Tibial nerve (tissue), 4 donors: Measurements from ENCODE around the gene NSDHL. TPM values are rescaled to one million over a fixed set of nuclear protein-coding genes. Genes with fewer than 3 reads are reported as not detected.
A peak's percentile ranks its signal among the peaks of the same experiment; 100 is the strongest.

Source experiments
- DNase-seq, 2 donors: peaks; one replicate each; pipeline ENCODE4 v3.0.0-alpha.2; 2019; ENCODE audit warnings: low spot score in 2 of 2
- H3K27ac ChIP-seq, 4 donors: fragments of 200-600 bp; sonication (generic) in 3 of 4; one replicate each; pipeline ENCODE4 v1.5.1; 2017 to 2019; ENCODE audit warnings: mild to moderate bottlenecking in 1 of 4
- H3K27me3 ChIP-seq, 2 donors: fragments of 200-600 bp; sonication (generic) in 1 of 2; one replicate each; pipeline versions ENCODE4 v1.5.1 to v1.6.0; 2017 to 2019
- H3K36me3 ChIP-seq, 3 donors: fragments of 200-600 bp; sonication (generic); one replicate each; pipeline ENCODE4 v1.5.1; 2018 to 2019
- H3K4me1 ChIP-seq, 4 donors: fragments of 200-600 bp; sonication (generic) in 3 of 4; one replicate each; pipeline ENCODE4 v1.5.1; 2017 to 2019
- H3K4me3 ChIP-seq, 4 donors: fragments of 200-600 bp; sonication (generic) in 3 of 4; one replicate each; pipeline ENCODE4 v1.5.1; 2017 to 2019; ENCODE audit warnings: mild to moderate bottlenecking in 1 of 4, moderate library complexity in 1 of 4
- H3K9me3 ChIP-seq, 4 donors: fragments of 200-600 bp; sonication (generic) in 3 of 4; one replicate each; pipeline ENCODE4 v1.5.1; 2017 to 2019
- CTCF ChIP-seq, 5 experiments: fragments of 200-600 bp in 3 of 5; fragments of 450-650 bp in 2 of 5; sonication (generic) in 3 of 5; IDR thresholded peaks; one replicate each; pipeline ENCODE4 v1.5.1; 2016 to 2019; ENCODE audit warnings: antibody characterized with exemption in 5 of 5, mild to moderate bottlenecking in 3 of 5, moderate library complexity in 2 of 5
- EP300 ChIP-seq, 2 donors: sonication (generic); formaldehyde crosslinking; IDR thresholded peaks; one replicate each; pipeline ENCODE4 v1.6.1; 2017; ENCODE audit warnings: antibody characterized with exemption in 2 of 2, mild to moderate bottlenecking in 1 of 2
- POLR2A ChIP-seq, 2 donors: fragments of 450-650 bp; IDR thresholded peaks; one replicate each; pipeline ENCODE4 v1.6.1; 2017; ENCODE audit warnings: antibody characterized with exemption in 2 of 2, mild to moderate bottlenecking in 2 of 2, moderate library complexity in 2 of 2
- WGBS, 2 donors: methylation state at CpG; one replicate each; pipeline ENCODE4 v1.1.5; 2018; 5-methylcytosine and 5-hydroxymethylcytosine counted together
- total RNA-seq, 4 donors: library from RNA; depleted of rRNA; stranded (reverse); fragments of >200 nt; gene quantifications; one replicate each; pipeline ENCODE4 v1.1.0, GENCODE V29; 2016

Gene NSDHL
- total RNA-seq, 4 donors from 2014 or later = 8.0 to 16.8 (median 12.5) TPM

GRCh38 chrX:152813206-152813605 lies 17.7 kb upstream of the NSDHL start:
- no peak overlapping the region for H3K27ac ChIP-seq
- H3K4me1 ChIP-seq = no peaks in the 10 kb centered on the region
- DNase-seq = no peak
- no peaks in the 10 kb centered on the region for H3K36me3 ChIP-seq
- no peaks in the 10 kb centered on the region for H3K9me3 ChIP-seq
- H3K27me3 ChIP-seq = no peaks in the 10 kb centered on the region
- H3K4me3 ChIP-seq = no peak overlapping the region
- WGBS, 2 donors = 33 to 49% methylated on average over 5 of the region's 5 CpGs
- TF ChIP-seq CTCF (IDR thresholded peaks at IDR 0.05) (no peak), EP300 (IDR thresholded peaks at IDR 0.05) (no peak), POLR2A (IDR thresholded peaks at IDR 0.05) (no peak)

- no peak overlapping the region for H3K27ac ChIP-seq
- H3K4me3 ChIP-seq = no peak overlapping the region
- no peaks in the 10 kb centered on the region for H3K36me3 ChIP-seq
- WGBS, 2 donors = 64 to 68% methylated on average over 5 of the region's 5 CpGs
- no peak for TF ChIP-seq EP300 (IDR thresholded peaks at IDR 0.05)
- no peak for TF ChIP-seq CTCF (IDR thresholded peaks at IDR 0.05)
- no peak for TF ChIP-seq POLR2A (IDR thresholded peaks at IDR 0.05)
- no peaks in the 10 kb centered on the region for H3K4me1 ChIP-seq
- no peaks in the 10 kb centered on the region for H3K9me3 ChIP-seq
- DNase-seq = no peak
- H3K27me3 ChIP-seq = no peaks in the 10 kb centered on the region
Measured at GRCh38 chrX:152814048-152814447, 16.8 kb upstream of the NSDHL start.

- H3K4me3 ChIP-seq = no peak overlapping the region
- no peaks in the 10 kb centered on the region for H3K36me3 ChIP-seq
- H3K4me1 ChIP-seq = no peaks in the 10 kb centered on the region
- 24 to 29% methylated on average over 6 of the region's 6 CpGs for WGBS, 2 donors
- TF ChIP-seq EP300 (IDR thresholded peaks at IDR 0.05) = no peak
- TF ChIP-seq CTCF (IDR thresholded peaks at IDR 0.05) = peak in 3 of 5 experiments; percentile 15 to 29 (median 26)
- DNase-seq = no peak
- no peak overlapping the region for H3K27ac ChIP-seq
- H3K27me3 ChIP-seq = no peaks in the 10 kb centered on the region
- no peaks in the 10 kb centered on the region for H3K9me3 ChIP-seq
Measured at GRCh38 chrX:152817078-152817764, 13.6 kb upstream of the NSDHL start.

- no peak overlapping the region for H3K27ac ChIP-seq
- no peaks in the 10 kb centered on the region for H3K36me3 ChIP-seq
- DNase-seq = no peak
- no peaks in the 10 kb centered on the region for H3K9me3 ChIP-seq
- TF ChIP-seq EP300 (IDR thresholded peaks at IDR 0.05) = no peak
- no peak for TF ChIP-seq POLR2A (IDR thresholded peaks at IDR 0.05)
- no peak for TF ChIP-seq CTCF (IDR thresholded peaks at IDR 0.05)
- WGBS, 2 donors = 72 to 74% methylated on average over 5 of the region's 5 CpGs
- no peaks in the 10 kb centered on the region for H3K27me3 ChIP-seq
- no peaks in the 10 kb centered on the region for H3K4me1 ChIP-seq
- H3K4me3 ChIP-seq = no peak overlapping the region
Measured at GRCh38 chrX:152818356-152818755, 12.5 kb upstream of the NSDHL start.

- 46 to 80% methylated on average over 2 of the region's 2 CpGs for WGBS, 2 donors
Measured at GRCh38 chrX:152819266-152819665, 11.6 kb upstream of the NSDHL start.

More at GRCh38 chrX:152819266-152819665, 11.6 kb upstream of the NSDHL start:
- no peaks in the 10 kb centered on the region for H3K27me3 ChIP-seq
- no peak overlapping the region for H3K4me3 ChIP-seq
- H3K4me1 ChIP-seq = no peaks in the 10 kb centered on the region
- no peaks in the 10 kb centered on the region for H3K9me3 ChIP-seq
- no peak for TF ChIP-seq EP300 (IDR thresholded peaks at IDR 0.05)
- no peak for TF ChIP-seq CTCF (IDR thresholded peaks at IDR 0.05)
- no peak for TF ChIP-seq POLR2A (IDR thresholded peaks at IDR 0.05)
- DNase-seq = no peak
- H3K27ac ChIP-seq = no peak overlapping the region
- H3K36me3 ChIP-seq = no peaks in the 10 kb centered on the region
